Effector memory CD4-positive, alpha-beta T cell (primary cell): ENCODE measurements around the gene RAD51B.

Experiments
- DNase-seq, 3 donors: peaks; one replicate each; pipeline ENCODE4 v3.0.0-alpha.2; 2020
- H3K27ac ChIP-seq: 2 replicates; pipeline ENCODE4 v1.7.0; 2013; ENCODE audit warnings: mild to moderate bottlenecking, low read length, moderate library complexity; ENCODE audit not compliant: insufficient read depth, poor library complexity, severe bottlenecking
- H3K27me3 ChIP-seq: replicated peaks from 2 replicates; pipeline ENCODE4 v1.7.0; 2013; ENCODE audit warnings: mild to moderate bottlenecking, low read length; ENCODE audit not compliant: insufficient read depth, control insufficient read depth, poor library complexity, severe bottlenecking
- H3K36me3 ChIP-seq: 2 replicates; pipeline ENCODE4 v1.7.0; 2013; ENCODE audit warnings: mild to moderate bottlenecking, low read length, moderate library complexity; ENCODE audit not compliant: control insufficient read depth, insufficient read depth
- H3K4me1 ChIP-seq: 2 replicates; pipeline ENCODE4 v1.7.0; 2013; ENCODE audit warnings: low read length, mild to moderate bottlenecking; ENCODE audit not compliant: control insufficient read depth, insufficient read depth, poor library complexity, severe bottlenecking
- H3K4me3 ChIP-seq: 2 replicates; pipeline ENCODE4 v1.7.0; 2013; ENCODE audit warnings: low read length, low read depth, mild to moderate bottlenecking; ENCODE audit not compliant: insufficient read depth, poor library complexity, severe bottlenecking
- H3K9me3 ChIP-seq: 2 replicates; pipeline ENCODE4 v1.7.0; 2013; ENCODE audit warnings: mild to moderate bottlenecking, low read length, moderate library complexity; ENCODE audit not compliant: control insufficient read depth

Gene RAD51B

GRCh38 chr14:68610251-68610793 is 790.7 kb downstream of the RAD51B start:
- no peaks in the 10 kb centered on the region for H3K36me3 ChIP-seq
- no peaks in the 10 kb centered on the region for H3K4me1 ChIP-seq
- no peak overlapping the region for H3K4me3 ChIP-seq
- H3K27ac ChIP-seq: no peak overlapping the region
- no peaks in the 10 kb centered on the region for H3K27me3 ChIP-seq
- H3K9me3 ChIP-seq: no peaks in the 10 kb centered on the region
- DNase-seq: no peak

- no peaks in the 10 kb centered on the region for H3K27me3 ChIP-seq
- no peaks in the 10 kb centered on the region for H3K36me3 ChIP-seq
- no peak overlapping the region for H3K4me3 ChIP-seq
- no peaks in the 10 kb centered on the region for H3K4me1 ChIP-seq
- H3K9me3 ChIP-seq: no peaks in the 10 kb centered on the region
- H3K27ac ChIP-seq: no peak overlapping the region
- DNase-seq: no peak
Measured at GRCh38 chr14:68611599-68611998, 792.0 kb downstream of the RAD51B start.

GRCh38 chr14:68612049-68612448 is 792.5 kb downstream of the RAD51B start:
- Histone ChIP-seq H3K4me3 (no peak overlapping the region), H3K36me3 (no peaks in the 10 kb centered on the region), H3K9me3 (peaks cover 3% of the 10 kb centered on the region), H3K27me3 (no peaks in the 10 kb centered on the region), H3K27ac (no peak overlapping the region), H3K4me1 (no peaks in the 10 kb centered on the region)
- no peak for DNase-seq

DNA sequence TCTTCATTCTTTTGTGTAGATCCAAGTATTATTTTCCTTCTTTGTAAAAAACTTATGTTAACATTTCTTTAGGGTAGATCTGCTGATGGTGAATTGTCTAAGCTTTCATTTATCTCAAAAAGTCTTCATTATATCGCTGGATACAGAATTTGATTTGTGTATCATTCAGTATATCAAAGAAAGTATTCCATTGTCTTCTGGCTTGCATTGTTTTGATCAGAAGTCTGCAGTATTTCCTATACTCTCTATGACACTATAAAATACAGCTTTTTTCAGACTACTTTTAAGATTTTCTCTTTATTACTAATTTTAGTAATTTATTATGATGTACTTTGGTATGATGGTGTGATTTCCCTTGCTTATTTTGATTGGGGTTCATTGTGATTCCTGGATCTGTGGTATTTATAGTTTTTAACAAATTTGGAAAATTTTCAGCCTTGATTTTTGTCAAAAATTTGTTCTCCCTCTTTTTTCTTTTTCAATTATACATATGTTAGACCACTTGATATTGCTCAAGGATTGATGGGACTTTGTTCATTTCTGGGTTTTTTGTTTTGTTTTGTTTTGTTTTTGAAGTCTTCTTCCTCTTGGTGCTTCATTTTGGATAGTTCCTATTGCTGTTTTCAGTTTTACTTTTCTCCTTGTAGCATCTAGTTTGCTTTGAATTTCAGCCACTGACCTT is 796.8 kb downstream of the RAD51B start:
- Histone ChIP-seq H3K4me1 (no peaks in the 10 kb centered on the region), H3K27ac (no peak overlapping the region), H3K36me3 (no peaks in the 10 kb centered on the region), H3K27me3 (no peaks in the 10 kb centered on the region), H3K9me3 (peaks cover 8% of the 10 kb centered on the region), H3K4me3 (no peak overlapping the region)
- DNase-seq: no peak

DNA sequence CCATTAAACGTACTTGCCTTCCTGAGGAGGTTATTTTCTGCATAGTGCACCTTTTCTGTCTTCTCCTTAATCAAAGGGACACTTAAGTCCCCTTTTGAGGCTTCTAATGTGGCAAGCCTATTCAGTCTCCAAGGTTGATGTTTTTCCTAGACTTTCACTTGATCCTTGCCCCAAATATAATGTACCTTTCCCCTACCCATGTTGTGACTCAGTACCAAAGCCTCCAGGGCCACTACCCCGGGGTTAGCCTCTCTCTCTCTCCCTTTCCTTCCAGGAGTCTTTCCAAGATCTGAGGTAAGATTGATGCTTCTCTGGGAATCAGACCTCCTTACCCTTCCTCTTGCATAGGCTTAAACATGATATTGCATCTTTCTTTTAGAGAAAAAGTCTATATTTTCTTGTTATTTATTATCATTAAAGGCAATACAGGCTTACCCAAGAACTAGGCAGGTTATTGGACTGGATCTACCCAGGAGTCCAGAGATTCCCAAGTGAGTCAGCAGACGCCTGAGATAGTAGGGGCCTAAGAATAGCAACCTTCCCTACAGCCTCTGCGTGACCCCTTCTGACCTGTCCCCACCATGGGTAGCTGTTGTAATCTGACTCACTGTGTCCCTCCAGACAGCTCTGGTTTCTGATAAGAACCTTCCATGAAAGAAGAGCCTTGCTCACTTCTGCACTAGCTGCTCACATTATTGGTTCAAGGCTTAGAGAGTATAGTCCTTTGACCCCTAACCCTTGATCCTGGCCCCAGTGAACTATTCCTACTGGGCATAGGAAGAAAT is 800.4 kb downstream of the RAD51B start:
- Histone ChIP-seq H3K4me3 (no peak overlapping the region), H3K27me3 (no peaks in the 10 kb centered on the region), H3K27ac (no peak overlapping the region), H3K9me3 (peaks cover 8% of the 10 kb centered on the region), H3K4me1 (no peaks in the 10 kb centered on the region), H3K36me3 (no peaks in the 10 kb centered on the region)
- DNase-seq: no peak

- DNase-seq: no peak
- Histone ChIP-seq H3K9me3 (peaks cover 8% of the 10 kb centered on the region), H3K4me3 (no peak overlapping the region), H3K4me1 (no peaks in the 10 kb centered on the region), H3K27me3 (no peaks in the 10 kb centered on the region), H3K36me3 (no peaks in the 10 kb centered on the region), H3K27ac (no peak overlapping the region)
Measured at GRCh38 chr14:68621400-68622365, 802.1 kb downstream of the RAD51B start.

DNA sequence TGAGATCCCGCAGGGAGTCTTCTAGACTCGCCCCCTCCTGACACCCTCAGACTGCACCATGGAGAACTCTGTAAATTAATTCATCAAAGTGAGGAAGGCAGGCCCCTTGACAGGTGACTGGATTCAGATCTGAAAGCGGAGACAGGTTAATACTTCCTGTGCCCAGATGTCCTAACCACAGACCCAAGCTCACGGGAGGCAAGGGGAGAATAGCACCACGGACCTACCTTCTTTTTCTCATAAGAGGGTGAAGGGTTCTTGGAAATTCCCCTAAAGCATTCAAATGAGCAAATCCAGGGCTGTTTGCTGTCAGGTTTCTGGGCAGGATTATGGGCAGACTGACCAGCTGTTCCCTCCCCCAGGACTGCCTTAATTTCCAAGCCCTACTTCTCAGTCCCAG is 803.3 kb downstream of the RAD51B start:
- Histone ChIP-seq H3K9me3 (no peaks in the 10 kb centered on the region), H3K4me1 (peaks cover under 1% of the 10 kb centered on the region), H3K4me3 (no peak overlapping the region), H3K27me3 (no peaks in the 10 kb centered on the region), H3K27ac (no peak overlapping the region), H3K36me3 (no peaks in the 10 kb centered on the region)
- no peak for DNase-seq

DNA sequence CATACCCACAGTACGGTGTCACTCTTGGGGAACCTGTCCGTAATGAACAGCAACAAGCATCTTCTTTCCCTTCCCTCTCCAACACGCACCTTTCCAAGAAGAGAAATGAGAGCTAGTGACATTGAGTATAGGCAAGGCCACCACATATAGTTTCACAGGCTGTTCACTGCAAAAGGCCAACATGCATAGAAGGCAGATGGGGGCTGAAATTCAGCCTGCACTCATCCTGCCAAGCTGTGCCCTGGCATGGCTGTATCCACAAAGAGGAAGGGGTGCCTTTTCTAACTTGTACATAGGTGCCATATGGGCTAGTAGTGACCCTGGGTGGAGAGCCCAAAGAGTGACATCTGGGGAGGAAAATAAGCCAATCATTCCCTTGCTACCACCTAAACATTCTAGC is 803.7 kb downstream of the RAD51B start:
- no peaks in the 10 kb centered on the region for H3K9me3 ChIP-seq
- DNase-seq: no peak
- H3K4me3 ChIP-seq: no peak overlapping the region
- H3K36me3 ChIP-seq: no peaks in the 10 kb centered on the region
- H3K27ac ChIP-seq: no peak overlapping the region
- peaks cover 4% of the 10 kb centered on the region for H3K4me1 ChIP-seq
- H3K27me3 ChIP-seq: no peaks in the 10 kb centered on the region

GRCh38 chr14:68623826-68624225 is 804.2 kb downstream of the RAD51B start:
- no peak overlapping the region for H3K4me3 ChIP-seq
- no peaks in the 10 kb centered on the region for H3K27me3 ChIP-seq
- H3K9me3 ChIP-seq: no peaks in the 10 kb centered on the region
- H3K4me1 ChIP-seq: peaks cover 4% of the 10 kb centered on the region
- no peak for DNase-seq
- H3K27ac ChIP-seq: no peak overlapping the region
- no peaks in the 10 kb centered on the region for H3K36me3 ChIP-seq
